ENCODE results near the gene PHKG2.

PHKG2 gene

DNA sequence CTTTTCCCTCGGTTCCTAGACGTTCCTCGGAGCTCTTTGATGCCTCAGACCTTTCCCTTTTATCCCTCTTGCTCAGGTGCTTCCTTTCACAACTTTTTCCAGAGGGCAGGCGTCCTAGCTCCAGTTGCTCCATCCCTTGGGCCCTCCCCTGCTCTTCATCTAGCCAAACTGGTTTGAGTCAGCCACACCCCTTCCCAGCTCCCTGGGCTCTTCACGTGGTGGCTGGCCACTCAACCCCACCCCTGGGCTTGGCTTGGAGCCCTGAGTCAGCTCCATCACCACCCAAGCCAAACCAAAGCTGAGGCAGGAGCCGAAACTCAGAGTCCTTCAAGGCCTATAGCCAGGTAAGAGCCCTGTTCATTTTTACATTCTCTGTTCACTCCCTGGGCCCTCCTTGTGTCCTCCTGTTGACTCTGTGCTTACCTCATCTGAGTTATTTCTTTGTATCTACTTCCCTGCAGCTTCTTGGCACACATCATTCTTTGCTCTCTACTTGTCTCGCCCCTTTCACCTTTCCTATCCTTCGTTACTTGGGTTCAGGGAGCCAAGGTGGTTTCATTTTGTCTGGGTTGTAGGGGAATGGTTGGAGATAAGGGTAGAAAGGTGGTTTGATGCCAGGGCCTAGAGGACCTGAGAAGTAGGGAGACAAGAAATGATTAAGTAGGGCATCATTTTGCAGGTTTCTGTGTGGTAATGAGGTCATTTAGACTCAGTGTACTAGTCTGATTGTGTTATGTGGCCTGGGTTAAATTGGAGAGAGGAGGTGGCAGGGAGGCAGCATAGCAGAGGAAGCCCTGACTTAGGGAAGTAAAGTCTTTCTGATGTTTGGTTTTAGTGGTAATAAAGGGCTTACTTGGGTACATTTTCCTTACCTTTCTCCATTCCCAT is 7.6 kb upstream of the PHKG2 start:
- no peak for DNase-seq (ENCODE audit: low read depth)
- no peak overlapping the region for H3K4me3 ChIP-seq (ENCODE audit: low read depth, low read length)
- TF ChIP-seq, protein P1, sequence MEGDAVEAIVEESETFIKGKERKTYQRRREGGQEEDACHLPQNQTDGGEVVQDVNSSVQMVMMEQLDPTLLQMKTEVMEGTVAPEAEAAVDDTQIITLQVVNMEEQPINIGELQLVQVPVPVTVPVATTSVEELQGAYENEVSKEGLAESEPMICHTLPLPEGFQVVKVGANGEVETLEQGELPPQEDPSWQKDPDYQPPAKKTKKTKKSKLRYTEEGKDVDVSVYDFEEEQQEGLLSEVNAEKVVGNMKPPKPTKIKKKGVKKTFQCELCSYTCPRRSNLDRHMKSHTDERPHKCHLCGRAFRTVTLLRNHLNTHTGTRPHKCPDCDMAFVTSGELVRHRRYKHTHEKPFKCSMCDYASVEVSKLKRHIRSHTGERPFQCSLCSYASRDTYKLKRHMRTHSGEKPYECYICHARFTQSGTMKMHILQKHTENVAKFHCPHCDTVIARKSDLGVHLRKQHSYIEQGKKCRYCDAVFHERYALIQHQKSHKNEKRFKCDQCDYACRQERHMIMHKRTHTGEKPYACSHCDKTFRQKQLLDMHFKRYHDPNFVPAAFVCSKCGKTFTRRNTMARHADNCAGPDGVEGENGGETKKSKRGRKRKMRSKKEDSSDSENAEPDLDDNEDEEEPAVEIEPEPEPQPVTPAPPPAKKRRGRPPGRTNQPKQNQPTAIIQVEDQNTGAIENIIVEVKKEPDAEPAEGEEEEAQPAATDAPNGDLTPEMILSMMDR (IDR thresholded peaks at IDR 0.05; ENCODE audit: low read depth, low read length), result no peak
- no peak for TF ChIP-seq POLR2A (IDR thresholded peaks at IDR 0.05; ENCODE audit: extremely low read depth, insufficient read length)

DNA sequence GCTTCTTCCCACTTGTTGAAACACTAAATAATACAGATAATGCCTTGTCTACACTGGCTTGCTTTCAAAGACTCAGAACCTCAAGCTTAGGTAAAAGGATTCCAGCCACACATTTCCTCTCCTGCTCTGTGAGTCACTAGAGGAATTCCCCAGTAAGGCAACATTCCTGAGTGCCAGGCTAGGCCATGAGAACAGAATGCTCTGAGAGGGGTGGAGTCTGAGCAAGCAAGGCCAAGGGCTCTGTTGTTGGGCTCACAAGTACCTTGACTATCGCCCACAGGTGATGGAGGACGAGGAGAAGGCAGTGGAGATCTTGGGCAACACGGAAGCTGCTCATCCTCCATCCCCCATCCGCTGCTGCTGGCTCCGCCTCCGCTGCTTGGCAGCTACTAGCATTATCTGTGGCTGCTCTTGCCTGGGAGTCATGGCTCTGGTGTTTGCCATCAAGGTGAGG is 6.7 kb upstream of the PHKG2 start:
- DNase-seq (ENCODE audit: low read depth), result no peak
- H3K4me3 ChIP-seq (ENCODE audit: low read depth, low read length), result no peak overlapping the region
- TF ChIP-seq MYC (IDR thresholded peaks at IDR 0.05; ENCODE audit: low read depth, low read length) (no peak), MAX (IDR thresholded peaks at IDR 0.05; ENCODE audit: low read depth, low read length) (no peak), POLR2A (IDR thresholded peaks at IDR 0.05; ENCODE audit: extremely low read depth, insufficient read length) (no peak)
- TF ChIP-seq, protein P1 (IDR thresholded peaks at IDR 0.05; ENCODE audit: low read depth, low read length), result no peak

DNA sequence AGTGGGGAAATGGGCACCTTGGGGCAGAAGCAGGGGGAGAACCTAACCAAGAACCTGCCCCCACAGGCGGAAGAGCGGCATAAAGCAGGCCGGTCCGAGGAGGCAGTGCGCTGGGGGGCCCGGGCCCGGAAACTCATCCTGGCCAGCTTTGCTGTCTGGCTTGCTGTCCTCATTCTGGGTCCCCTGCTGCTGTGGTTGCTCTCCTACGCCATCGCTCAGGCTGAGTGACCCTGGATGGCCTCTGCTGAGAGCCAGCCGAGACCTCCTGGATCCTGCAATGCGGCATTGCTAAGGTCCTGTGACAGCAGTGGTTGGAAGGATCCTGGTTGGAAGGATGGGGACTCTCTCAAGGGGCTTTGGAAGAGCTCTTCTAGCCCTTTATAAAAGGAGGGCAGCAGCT is 4.5 kb upstream of the PHKG2 start:
- no peak for TF ChIP-seq MYC (IDR thresholded peaks at IDR 0.05; ENCODE audit: low read depth, low read length)
- TF ChIP-seq, protein P1 (IDR thresholded peaks at IDR 0.05; ENCODE audit: low read depth, low read length), result no peak
- no peak for TF ChIP-seq POLR2A (IDR thresholded peaks at IDR 0.05; ENCODE audit: extremely low read depth, insufficient read length)
- no peak for TF ChIP-seq MAX (IDR thresholded peaks at IDR 0.05; ENCODE audit: low read depth, low read length)
- H3K4me3 ChIP-seq (ENCODE audit: low read depth, low read length), result no peak overlapping the region
- no peak for DNase-seq (ENCODE audit: low read depth)

GRCh38 chr16:30744183-30744582 is 4.0 kb upstream of the PHKG2 start:
- TF ChIP-seq, protein P1 (IDR thresholded peaks at IDR 0.05; ENCODE audit: low read depth, low read length), result no peak
- TF ChIP-seq POLR2A (IDR thresholded peaks at IDR 0.05; ENCODE audit: extremely low read depth, insufficient read length), result no peak
- TF ChIP-seq MYC (IDR thresholded peaks at IDR 0.05; ENCODE audit: low read depth, low read length), result no peak
- TF ChIP-seq MAX (IDR thresholded peaks at IDR 0.05; ENCODE audit: low read depth, low read length), result no peak
- DNase-seq (ENCODE audit: low read depth), result no peak
- no peak overlapping the region for H3K4me3 ChIP-seq (ENCODE audit: low read depth, low read length)

DNA sequence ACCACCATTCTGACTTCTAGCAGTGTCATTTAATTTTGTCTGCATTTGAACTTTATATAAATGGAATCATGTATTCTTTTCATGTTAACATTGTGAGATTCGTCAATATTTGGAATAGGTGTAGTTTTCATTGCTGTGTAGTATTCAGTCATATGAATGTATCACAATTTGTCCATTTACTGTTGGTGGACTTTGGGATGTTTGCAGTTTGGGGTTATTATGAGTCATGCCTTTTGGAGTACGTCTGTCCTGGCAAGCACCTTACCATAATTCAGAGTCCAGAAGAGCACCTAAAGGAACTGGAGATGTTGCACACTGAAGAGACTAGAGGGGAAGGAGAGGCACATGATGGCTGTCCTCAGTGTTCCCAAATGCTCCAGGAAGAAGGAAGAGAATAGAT is 3.1 kb upstream of the PHKG2 start:
- no peak for DNase-seq (ENCODE audit: low read depth)
- no peak overlapping the region for H3K4me3 ChIP-seq (ENCODE audit: low read depth, low read length)
- TF ChIP-seq, protein P1 (IDR thresholded peaks at IDR 0.05; ENCODE audit: low read depth, low read length), result no peak
- TF ChIP-seq MYC (IDR thresholded peaks at IDR 0.05; ENCODE audit: low read depth, low read length) (no peak), MAX (IDR thresholded peaks at IDR 0.05; ENCODE audit: low read depth, low read length) (no peak), POLR2A (IDR thresholded peaks at IDR 0.05; ENCODE audit: extremely low read depth, insufficient read length) (no peak)

All from NB4 (cell line).